Dermis microvascular lymphatic vessel endothelial cell (primary cell): Measurements from ENCODE around the gene ZNF358. TPM values are rescaled to one million over a fixed set of nuclear protein-coding genes. Genes with fewer than 3 reads are reported as not detected.

ENCODE experiments used
- DNase-seq, 2 donors: peaks; one replicate each; pipeline versions ENCODE4 v3.0.0 to v3.0.0-alpha.2; 2010; ENCODE audit warnings: low read depth in 2 of 2
- total RNA-seq: library from RNA; depleted of rRNA; stranded (reverse); fragments of >200 nt; gene quantifications from 2 replicates; pipeline ENCODE4 v1.2.1, GENCODE V29; 2014

ZNF358 gene
- total RNA-seq, 1 donor from 2014 or later: 8.3 TPM

GRCh38 chr19:7519361-7520130, 3.6 kb downstream of the ZNF358 start:
- DNase-seq: no peak

- no peak for DNase-seq
Measured at GRCh38 chr19:7520131-7521051, 4.5 kb downstream of the ZNF358 start.

GRCh38 chr19:7521551-7522071, 5.7 kb downstream of the ZNF358 start:
- no peak for DNase-seq

GRCh38 chr19:7522072-7522922, 6.4 kb downstream of the ZNF358 start, which contains the start of gene MCOLN1:
Gene MCOLN1 (plus strand): TSS chr19:7522624. CDS start chr19:7522751, 127 bp downstream.
- peak; percentile 93 to 97 for DNase-seq

- DNase-seq: no peak
Measured at GRCh38 chr19:7522923-7523667, 7.2 kb downstream of the ZNF358 start.

- no peak for DNase-seq
Measured at GRCh38 chr19:7524523-7524922, 8.6 kb downstream of the ZNF358 start.

GRCh38 chr19:7524992-7525739, 9.3 kb downstream of the ZNF358 start:
- DNase-seq: no peak

GRCh38 chr19:7526059-7526929, 10.4 kb downstream of the ZNF358 start:
- DNase-seq: no peak

GRCh38 chr19:7527516-7528191, 11.8 kb downstream of the ZNF358 start:
- DNase-seq: no peak

- no peak for DNase-seq
Measured at GRCh38 chr19:7528192-7528519, 12.3 kb downstream of the ZNF358 start.

- DNase-seq: no peak
Measured at GRCh38 chr19:7528522-7529245, 12.8 kb downstream of the ZNF358 start.

GRCh38 chr19:7529246-7529600, 13.3 kb downstream of the ZNF358 start:
- no peak for DNase-seq

GRCh38 chr19:7529610-7530490, 13.9 kb downstream of the ZNF358 start:
- no peak for DNase-seq

GRCh38 chr19:7533281-7533885, 17.5 kb downstream of the ZNF358 start:
- DNase-seq: peak in 1 of 2 donors; percentile 30

- peak; percentile 71 to 89 for DNase-seq
Measured at GRCh38 chr19:7533925-7534480, 18.1 kb downstream of the ZNF358 start.

- peak; percentile 55 to 94 for DNase-seq
Measured at GRCh38 chr19:7534531-7535046, 18.7 kb downstream of the ZNF358 start.
